OCI-LY7 (cell line): ENCODE results near the gene CNOT6. TPM values are rescaled to one million over a fixed set of nuclear protein-coding genes. Genes with fewer than 3 reads are reported as not detected.

Experiments
- BruUV-seq: library from RNA; stranded (reverse); fragments of 400-500 nt; replicated peaks from 2 replicates; lab custom pipeline; 2021; lab: Mats Ljungman, UMichigan
- CTCF ChIA-PET: fragments of 300-600 bp; sonication (Branson Sonifier 250); formaldehyde crosslinking; loops from one replicate; lab custom pipeline; 2022; ENCODE audit warnings: antibody characterized with exemption; ENCODE audit not compliant: unreplicated experiment; lab: Charles Lee
- POLR2A ChIA-PET: fragments of 300-600 bp; sonication (Branson Sonifier 250); formaldehyde crosslinking; loops from one replicate; lab custom pipeline; 2022; ENCODE audit warnings: antibody characterized with exemption; lab: Charles Lee
- DNase-seq: peaks from one replicate; pipeline ENCODE4 v3.0.0-alpha.2; 2015; ENCODE audit warnings: low spot score
- H2AFZ ChIP-seq: fragments of 200-600 bp; sonication (generic), shearing (Covaris generic); 2 replicates; pipeline ENCODE4 v1.6.1; 2014; ENCODE audit warnings: mild to moderate bottlenecking, antibody characterized with exemption, low read length, moderate library complexity
- H3K27ac ChIP-seq: fragments of 200-600 bp; sonication (generic); 2 replicates; pipeline ENCODE4 v1.5.1; 2014; ENCODE audit warnings: mixed run types, low read depth, mild to moderate bottlenecking, moderate library complexity, low read length, inconsistent platforms; ENCODE audit not compliant: poor library complexity, severe bottlenecking
- H3K36me3 ChIP-seq: fragments of 200-600 bp; sonication (generic); 2 replicates; pipeline ENCODE4 v1.6.1; 2014; ENCODE audit warnings: mild to moderate bottlenecking, antibody characterized with exemption, low read length, moderate library complexity, mixed read lengths; ENCODE audit not compliant: insufficient read depth
- H3K4me1 ChIP-seq: fragments of 200-600 bp; sonication (generic); 2 replicates; pipeline ENCODE4 v1.5.1; 2014; ENCODE audit warnings: mild to moderate bottlenecking, low read length; ENCODE audit not compliant: insufficient read depth, poor library complexity, severe bottlenecking
- H3K4me2 ChIP-seq: fragments of 200-600 bp; sonication (generic); 2 replicates; pipeline ENCODE4 v1.6.1; 2014; ENCODE audit warnings: mild to moderate bottlenecking, low read length
- H3K4me3 ChIP-seq: fragments of 200-600 bp; sonication (generic); 2 replicates; pipeline ENCODE4 v1.5.1; 2014; ENCODE audit warnings: mild to moderate bottlenecking, low read depth, low read length; ENCODE audit not compliant: poor library complexity, severe bottlenecking
- H3K79me2 ChIP-seq: fragments of 200-600 bp; sonication (generic); 2 replicates; pipeline ENCODE4 v1.6.1; 2016; ENCODE audit warnings: low read depth, mild to moderate bottlenecking, low read length, moderate library complexity, mixed read lengths; ENCODE audit not compliant: insufficient read depth
- H3K9me2 ChIP-seq: fragments of 200-600 bp; sonication (generic); 2 replicates; pipeline ENCODE4 v1.6.1; 2016; ENCODE audit warnings: mild to moderate bottlenecking, low read length, mixed read lengths; ENCODE audit not compliant: insufficient read depth
- H3K9me3 ChIP-seq: fragments of 200-600 bp; sonication (generic); 2 replicates; pipeline ENCODE4 v1.6.1; 2014; ENCODE audit warnings: mild to moderate bottlenecking, mixed run types, low read length, mixed read lengths
- H4K20me1 ChIP-seq: fragments of 200-600 bp; sonication (generic); 2 replicates; pipeline ENCODE4 v1.6.1; 2014; ENCODE audit warnings: mild to moderate bottlenecking, antibody characterized with exemption, low read length, moderate library complexity, mixed read lengths; ENCODE audit not compliant: insufficient read depth
- EZH2phosphoT487 ChIP-seq: fragments of 200-600 bp; sonication (generic); IDR thresholded peaks from 2 replicates; pipeline ENCODE4 v1.6.1; 2018; ENCODE audit warnings: low read depth, borderline replicate concordance, mild to moderate bottlenecking, mixed run types, antibody characterized with exemption, low read length, moderate library complexity, mixed read lengths
- intact Hi-C: fragments of 100-400 bp; cut with micrococcal nuclease; formaldehyde crosslinking; loops from one replicate; pipeline ENCODE4 v1.10.0; 2022; ENCODE audit not compliant: unreplicated experiment
- total RNA-seq, 2 experiments: library from RNA; depleted of rRNA in 1 of 2; stranded (reverse); fragments of >200 nt in 1 of 2; shearing (Covaris generic) in 1 of 2; gene quantifications; 2 replicates each; pipeline ENCODE4 v1.2.3, GENCODE V29; 2014 to 2022
- TF ChIP-seq, protein P1 (sequence below): fragments of 200-600 bp; sonication (generic); conservative IDR thresholded peaks from 2 replicates; pipeline ENCODE4 v1.5.1; 2014; ENCODE audit warnings: mild to moderate bottlenecking, antibody characterized with exemption, low read length, moderate library complexity, mixed read lengths

The CNOT6 gene
- total RNA-seq, 2 experiments from 2014 or later, result 9.4 to 30.1 TPM

DNA sequence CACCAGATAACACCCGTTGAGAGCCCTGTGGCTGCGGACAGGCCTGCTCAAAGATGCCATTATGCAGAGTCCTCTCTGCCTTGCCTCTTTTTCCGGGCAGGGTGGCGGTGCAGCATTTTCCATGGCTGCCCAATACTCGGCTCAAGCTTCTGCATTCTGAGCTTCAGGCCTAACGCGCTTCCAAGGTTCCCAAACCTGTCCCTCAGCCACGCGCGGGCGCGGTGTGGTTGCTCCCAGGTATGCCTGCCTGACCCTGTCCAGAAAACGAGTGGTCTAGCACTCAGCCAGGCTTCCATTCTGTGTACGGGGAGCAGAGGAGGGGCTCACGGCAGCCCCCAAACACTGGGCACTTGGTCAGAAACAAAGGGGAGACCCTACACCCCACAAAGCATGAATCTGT, 27.9 kb upstream of the CNOT6 start:
- DNase-seq, result no peak
- Histone ChIP-seq H3K4me1 (no peaks in the 10 kb centered on the region), H3K4me2 (no peak overlapping the region), H3K4me3 (no peak overlapping the region), H3K9me2 (no peaks in the 10 kb centered on the region), H3K9me3 (no peaks in the 10 kb centered on the region), H3K36me3 (no peaks in the 10 kb centered on the region), H3K27ac (no peak overlapping the region), H2AFZ (no peak overlapping the region), H4K20me1 (no peaks in the 10 kb centered on the region), H3K79me2 (no peaks in the 10 kb centered on the region)
- POLR2A ChIA-PET, result no interaction called here
- TF ChIP-seq, protein P1, sequence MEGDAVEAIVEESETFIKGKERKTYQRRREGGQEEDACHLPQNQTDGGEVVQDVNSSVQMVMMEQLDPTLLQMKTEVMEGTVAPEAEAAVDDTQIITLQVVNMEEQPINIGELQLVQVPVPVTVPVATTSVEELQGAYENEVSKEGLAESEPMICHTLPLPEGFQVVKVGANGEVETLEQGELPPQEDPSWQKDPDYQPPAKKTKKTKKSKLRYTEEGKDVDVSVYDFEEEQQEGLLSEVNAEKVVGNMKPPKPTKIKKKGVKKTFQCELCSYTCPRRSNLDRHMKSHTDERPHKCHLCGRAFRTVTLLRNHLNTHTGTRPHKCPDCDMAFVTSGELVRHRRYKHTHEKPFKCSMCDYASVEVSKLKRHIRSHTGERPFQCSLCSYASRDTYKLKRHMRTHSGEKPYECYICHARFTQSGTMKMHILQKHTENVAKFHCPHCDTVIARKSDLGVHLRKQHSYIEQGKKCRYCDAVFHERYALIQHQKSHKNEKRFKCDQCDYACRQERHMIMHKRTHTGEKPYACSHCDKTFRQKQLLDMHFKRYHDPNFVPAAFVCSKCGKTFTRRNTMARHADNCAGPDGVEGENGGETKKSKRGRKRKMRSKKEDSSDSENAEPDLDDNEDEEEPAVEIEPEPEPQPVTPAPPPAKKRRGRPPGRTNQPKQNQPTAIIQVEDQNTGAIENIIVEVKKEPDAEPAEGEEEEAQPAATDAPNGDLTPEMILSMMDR, result no peak
- no peak for TF ChIP-seq EZH2phosphoT487
- CTCF ChIA-PET, result no interaction called here
- intact Hi-C loops, result no loop called here
- BruUV-seq, result no TSS peak

- H4K20me1 ChIP-seq, result no peaks in the 10 kb centered on the region
- H2AFZ ChIP-seq, result no peak overlapping the region
- ChIA-PET CTCF (no interaction called here), POLR2A (interaction anchor here (0.6 kb wide), 1 partner anchor 760 kb away, joined by 3 read pairs; no protein-coding TSS in a partner anchor)
- no peak overlapping the region for H3K4me2 ChIP-seq
- H3K9me2 ChIP-seq, result no peaks in the 10 kb centered on the region
- H3K4me3 ChIP-seq, result no peak overlapping the region
- no peak overlapping the region for H3K27ac ChIP-seq
- BruUV-seq, result no TSS peak
- H3K9me3 ChIP-seq, result no peaks in the 10 kb centered on the region
- no peaks in the 10 kb centered on the region for H3K79me2 ChIP-seq
- H3K36me3 ChIP-seq, result no peaks in the 10 kb centered on the region
- intact Hi-C loops, result no loop called here
- no peak for DNase-seq
- no peaks in the 10 kb centered on the region for H3K4me1 ChIP-seq
- TF ChIP-seq, protein P1, result no peak
- TF ChIP-seq EZH2phosphoT487, result no peak
Observed at GRCh38 chr5:180467028-180467975, 26.9 kb upstream of the CNOT6 start.
